HEK293T (cell line): ENCODE results near the gene TSPOAP1.

Source experiments
- ARNT ChIP-seq: fragments of 450-650 bp; IDR thresholded peaks from 2 replicates; pipeline ENCODE4 v1.6.1; 2017; ENCODE audit warnings: mild to moderate bottlenecking
- BHLHE40 ChIP-seq: fragments of 450-650 bp; IDR thresholded peaks from 2 replicates; pipeline ENCODE4 v1.6.1; 2016; ENCODE audit warnings: mild to moderate bottlenecking, moderate library complexity, borderline replicate concordance
- CTBP1 ChIP-seq: fragments of 450-650 bp; IDR thresholded peaks from 2 replicates; pipeline ENCODE4 v1.6.1; 2016; ENCODE audit warnings: borderline replicate concordance
- ELF4 ChIP-seq: fragments of 450-650 bp; IDR thresholded peaks from 2 replicates; pipeline ENCODE4 v1.6.1; 2017; ENCODE audit warnings: antibody characterized with exemption
- FOXA1 ChIP-seq: fragments of 450-650 bp; IDR thresholded peaks from 2 replicates; pipeline ENCODE4 v1.6.1; 2016; ENCODE audit warnings: mild to moderate bottlenecking
- FOXM1 ChIP-seq: fragments of 450-650 bp; IDR thresholded peaks from 2 replicates; pipeline ENCODE4 v1.6.1; 2017; ENCODE audit warnings: mild to moderate bottlenecking, borderline replicate concordance
- L3MBTL2 ChIP-seq: fragments of 450-650 bp; conservative IDR thresholded peaks from 2 replicates; pipeline ENCODE4 v1.6.1; 2016; ENCODE audit warnings: mild to moderate bottlenecking
- LEF1 ChIP-seq: fragments of 450-650 bp; IDR thresholded peaks from 2 replicates; pipeline ENCODE4 v1.6.1; 2017; ENCODE audit warnings: mild to moderate bottlenecking, borderline replicate concordance
- PKNOX1 ChIP-seq: fragments of 450-650 bp; IDR thresholded peaks from 2 replicates; pipeline ENCODE4 v1.6.1; 2016
- SP1 ChIP-seq: fragments of 450-650 bp; IDR thresholded peaks from 2 replicates; pipeline ENCODE4 v1.6.1; 2017
- SUZ12 ChIP-seq: fragments of 450-650 bp; IDR thresholded peaks from 2 replicates; pipeline ENCODE4 v1.6.1; 2016; ENCODE audit warnings: mild to moderate bottlenecking

- TF ChIP-seq FOXA1 (no peak), FOXM1 (no peak), LEF1 (no peak), CTBP1 (no peak), ELF4 (no peak), SP1 (no peak), SUZ12 (no peak), BHLHE40 (no peak), ARNT (no peak), L3MBTL2 (no peak), PKNOX1 (no peak)
These were observed 42.8 kb upstream of the TSPOAP1 start for GRCh38 chr17:58371300-58371950.
